Stimulated activated CD8-positive, alpha-beta memory T cell treated with anti-CD3 and anti-CD28 coated beads, Interleukin-4, amount 100 ng/mL, for 24 hours (primary cell): ENCODE results near the gene GCH1.

ENCODE experiments used
- DNase-seq: peaks from one replicate; pipeline ENCODE4 v3.0.0-alpha.2; 2020; ENCODE audit warnings: low read depth

Gene GCH1

GRCh38 chr14:54797556-54797955, 105.1 kb downstream of the GCH1 start:
- DNase-seq = no peak

GRCh38 chr14:54796961-54797360, 105.7 kb downstream of the GCH1 start:
- DNase-seq = no peak

GRCh38 chr14:54794796-54795195, 107.8 kb downstream of the GCH1 start:
- no peak for DNase-seq

GRCh38 chr14:54794159-54794558, 108.5 kb downstream of the GCH1 start:
- DNase-seq = no peak

- no peak for DNase-seq
Measured at GRCh38 chr14:54792288-54792687, 110.3 kb downstream of the GCH1 start.
